Suppressor macrophage (primary cell): ENCODE measurements around the gene FXR2.

ENCODE experiments used
- DNase-seq, 4 experiments: peaks; one replicate each; pipeline ENCODE4 v3.0.0-alpha.2; 2020 to 2022

Gene FXR2

DNA sequence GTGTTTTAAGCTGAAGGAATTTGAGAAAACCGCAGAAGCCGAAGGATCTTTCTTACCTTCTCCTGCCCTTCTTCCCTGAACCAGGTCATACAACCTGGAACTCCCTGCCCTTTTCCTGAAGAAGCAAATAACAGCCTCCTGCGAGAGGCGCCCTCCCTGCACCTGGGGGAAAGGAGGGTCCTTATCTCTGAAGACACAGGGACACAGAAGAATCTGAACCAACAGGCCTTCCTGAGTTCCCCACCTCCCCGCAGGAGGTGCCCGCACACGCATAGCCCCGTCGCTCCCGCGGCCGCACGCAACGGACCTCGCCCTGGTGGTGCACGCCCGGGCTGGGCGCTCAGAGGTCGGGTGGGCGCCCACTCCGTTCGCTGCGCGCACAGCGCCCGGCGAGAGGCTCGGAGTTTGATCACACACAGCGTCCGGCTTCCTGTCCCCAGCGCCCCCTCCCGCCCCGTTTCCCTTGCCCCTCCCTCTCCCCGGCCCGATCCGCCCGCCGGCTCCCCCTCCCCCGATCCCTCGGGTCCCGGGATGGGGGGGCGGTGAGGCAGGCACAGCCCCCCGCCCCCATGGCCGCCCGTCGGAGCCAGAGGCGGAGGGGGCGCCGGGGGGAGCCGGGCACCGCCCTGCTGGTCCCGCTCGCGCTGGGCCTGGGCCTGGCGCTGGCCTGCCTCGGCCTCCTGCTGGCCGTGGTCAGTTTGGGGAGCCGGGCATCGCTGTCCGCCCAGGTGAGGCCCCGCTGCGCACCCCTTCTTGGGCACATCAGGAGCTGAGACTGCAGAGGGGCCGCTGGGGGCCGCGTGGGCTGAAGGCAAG, 65.9 kb downstream of the FXR2 start, which contains the start of gene TNFSF12:
Gene TNFSF12 (plus strand): TSS at position 474 of the 816 bp plus-strand sequence. CDS start 96 bp downstream, at position 570.
- peak; percentile 61 to 82 (median 68) for DNase-seq

DNA sequence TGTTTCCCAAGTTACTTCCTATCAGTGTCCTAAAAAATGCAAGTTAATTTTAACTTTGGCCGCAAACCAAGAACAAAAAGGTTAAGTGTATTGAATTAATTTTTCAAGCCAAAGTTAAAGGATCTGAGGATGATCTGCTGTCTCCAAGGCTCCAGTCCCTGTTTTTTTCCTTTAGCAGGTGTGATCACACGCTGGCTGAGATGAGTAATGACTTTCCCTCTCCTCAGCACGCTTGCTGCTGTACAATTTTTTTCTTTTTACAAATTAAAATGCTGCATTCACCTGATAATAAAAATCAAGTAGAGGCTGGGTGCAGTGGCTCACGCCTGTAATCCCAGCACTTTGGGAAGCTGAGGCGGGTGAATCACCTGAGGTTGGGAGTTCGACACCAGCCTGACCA, 69.8 kb downstream of the FXR2 start:
- no peak for DNase-seq
